H1 (cell line): ENCODE measurements around the gene TMEM145. TPM values are rescaled to one million over a fixed set of nuclear protein-coding genes. Genes with fewer than 3 reads are reported as not detected.

Experiments
- CTCF ChIA-PET: fragments of 300-600 bp; sonication (Branson Sonifier 250); formaldehyde crosslinking; loops from one replicate; lab custom pipeline; 2021; ENCODE audit not compliant: partially characterized antibody; lab: Charles Lee
- POLR2A ChIA-PET: fragments of 300-600 bp; sonication (Branson Sonifier 250); formaldehyde crosslinking; loops from one replicate; lab custom pipeline; 2021; ENCODE audit warnings: inconsistent platforms; ENCODE audit not compliant: partially characterized antibody; lab: Charles Lee
- DNase-seq, 2 experiments: peaks; one replicate each; pipeline versions ENCODE4 v3.0.0 to v3.0.0-alpha.2; 2010 to 2022; ENCODE audit warnings: low spot score in 2 of 2, low read depth in 1 of 2, mixed read lengths in 1 of 2
- FAIRE-seq: peaks from 2 replicates; lab custom pipeline; 2011; peaks lifted over from hg19 to GRCh38; lab: Jason Lieb, UNC
- H2AFZ ChIP-seq: 2 replicates; pipeline ENCODE4 v1.8.1; 2012; ENCODE audit warnings: low read length, inconsistent platforms
- H2AK5ac ChIP-seq: 2 replicates; pipeline ENCODE4 v1.6.1; 2013; ENCODE audit warnings: low read depth, low read length
- H2BK120ac ChIP-seq: replicated peaks from 2 replicates; pipeline ENCODE3; 2013; ENCODE audit warnings: low read depth, low read length, inconsistent platforms
- H2BK12ac ChIP-seq: 2 replicates; pipeline ENCODE4 v1.6.1; 2013; ENCODE audit warnings: low read depth, low read length
- H2BK15ac ChIP-seq: 2 replicates; pipeline ENCODE4 v1.6.1; 2013; ENCODE audit warnings: low read length
- H2BK20ac ChIP-seq: 2 replicates; pipeline ENCODE4 v1.6.1; 2013; ENCODE audit warnings: low read length
- H2BK5ac ChIP-seq: 2 replicates; pipeline ENCODE4 v1.6.1; 2013; ENCODE audit warnings: low read depth, low read length
- H3K14ac ChIP-seq: 2 replicates; pipeline ENCODE4 v1.6.1; 2013; ENCODE audit warnings: inconsistent platforms; ENCODE audit not compliant: insufficient read length
- H3K18ac ChIP-seq: 2 replicates; pipeline ENCODE4 v1.6.1; 2013; ENCODE audit warnings: low read length; ENCODE audit errors: extremely low read depth
- H3K23ac ChIP-seq: 2 replicates; pipeline ENCODE4 v1.6.1; 2013; ENCODE audit warnings: inconsistent platforms; ENCODE audit not compliant: insufficient read length
- H3K23me2 ChIP-seq: 2 replicates; pipeline ENCODE4 v1.6.1; 2013; ENCODE audit warnings: low read depth, low read length
- H3K27ac ChIP-seq: 2 replicates; pipeline ENCODE4 v1.6.1; 2011; ENCODE audit warnings: low read depth, low read length, inconsistent platforms
- H3K27me3 ChIP-seq, 4 experiments: replicated peaks in 1 of 4; 1 replicate in 1 of 4; 2 replicates in 3 of 4; pipeline versions ENCODE4 v1.6.1 to v1.8.1; 2011 to 2013; ENCODE audit warnings: low read length in 3 of 4, mild to moderate bottlenecking in 3 of 4, inconsistent platforms in 2 of 4, mixed read lengths in 2 of 4, moderate library complexity in 1 of 4; ENCODE audit not compliant: control insufficient read depth in 3 of 4, insufficient read depth in 3 of 4; ENCODE audit errors: extremely low read depth in 1 of 4
- H3K36me3 ChIP-seq, 4 experiments: 2 replicates each; pipeline versions ENCODE4 v1.6.1 to v1.8.1; 2011 to 2013; ENCODE audit warnings: mild to moderate bottlenecking in 4 of 4, low read length in 3 of 4, moderate library complexity in 2 of 4, control low read depth in 1 of 4, inconsistent platforms in 1 of 4; ENCODE audit not compliant: insufficient read depth in 4 of 4, control insufficient read depth in 2 of 4
- H3K4ac ChIP-seq: replicated peaks from 2 replicates; pipeline ENCODE3; 2013; ENCODE audit warnings: low read length, low read depth, mixed read lengths, inconsistent platforms; ENCODE audit not compliant: insufficient read length
- H3K4me1 ChIP-seq, 4 experiments: replicated peaks in 1 of 4; 1 replicate in 1 of 4; 2 replicates in 3 of 4; pipeline versions ENCODE4 v1.6.1 to v1.8.1; 2011 to 2013; ENCODE audit warnings: low read length in 3 of 4, inconsistent platforms in 2 of 4, mixed read lengths in 1 of 4; ENCODE audit not compliant: insufficient read depth in 4 of 4, control insufficient read depth in 3 of 4
- H3K4me2 ChIP-seq, 2 experiments: 2 replicates each; pipeline versions ENCODE4 v1.6.1 to v1.8.1; 2011 to 2013; ENCODE audit warnings: low read depth in 2 of 2, low read length in 2 of 2, control low read depth in 1 of 2, inconsistent platforms in 1 of 2, mild to moderate bottlenecking in 1 of 2; ENCODE audit not compliant: insufficient read depth in 1 of 2
- H3K4me3 ChIP-seq, 4 experiments: fragments of 200-600, 300-600 bp in 1 of 4; sonication (generic), shearing (Covaris generic), sonication (Bioruptor Twin) in 1 of 4; 2 replicates each; pipeline versions ENCODE4 v1.5.1 to v1.8.1; 2011 to 2016; ENCODE audit warnings: low read length in 4 of 4, low read depth in 3 of 4, control low read depth in 2 of 4, inconsistent platforms in 2 of 4, mild to moderate bottlenecking in 2 of 4, mixed read lengths in 1 of 4, moderate library complexity in 1 of 4; ENCODE audit not compliant: insufficient read depth in 2 of 4; ENCODE audit errors: extremely low read depth in 1 of 4
- H3K56ac ChIP-seq: replicated peaks from 2 replicates; pipeline ENCODE3; 2013; ENCODE audit warnings: low read depth, mild to moderate bottlenecking, mixed read lengths, low read length, inconsistent platforms; ENCODE audit not compliant: insufficient read length
- H3K79me1 ChIP-seq: 2 replicates; pipeline ENCODE4 v1.6.1; 2013; ENCODE audit warnings: low read depth, low read length, control low read depth
- H3K79me2 ChIP-seq, 2 experiments: 2 replicates each; pipeline versions ENCODE4 v1.6.1 to v1.8.1; 2012 to 2013; ENCODE audit warnings: low read length in 2 of 2, mild to moderate bottlenecking in 2 of 2, inconsistent platforms in 1 of 2; ENCODE audit not compliant: insufficient read depth in 2 of 2, control insufficient read depth in 1 of 2
- H3K9ac ChIP-seq, 4 experiments: replicated peaks in 1 of 4; 1 replicate in 1 of 4; 2 replicates in 3 of 4; pipeline versions ENCODE4 v1.6.1 to v1.8.1; 2011 to 2013; ENCODE audit warnings: low read depth in 3 of 4, low read length in 3 of 4, control low read depth in 2 of 4, mild to moderate bottlenecking in 2 of 4, moderate library complexity in 2 of 4, inconsistent platforms in 1 of 4; ENCODE audit errors: extremely low read depth in 1 of 4
- H3K9me3 ChIP-seq, 2 experiments: 2 replicates each; pipeline versions ENCODE4 v1.6.1 to v1.8.1; 2012 to 2013; ENCODE audit warnings: mild to moderate bottlenecking in 2 of 2, moderate library complexity in 2 of 2, control low read depth in 1 of 2, inconsistent platforms in 1 of 2, low read depth in 1 of 2, low read length in 1 of 2, mixed read lengths in 1 of 2; ENCODE audit not compliant: insufficient read depth in 2 of 2
- H4K20me1 ChIP-seq, 2 experiments: replicated peaks in 1 of 2; 2 replicates each; pipeline versions ENCODE3 to v1.8.1; 2011 to 2013; ENCODE audit warnings: inconsistent platforms in 2 of 2, low read length in 2 of 2, mild to moderate bottlenecking in 1 of 2; ENCODE audit not compliant: insufficient read depth in 2 of 2, control insufficient read depth in 1 of 2
- H4K5ac ChIP-seq: 2 replicates; pipeline ENCODE4 v1.6.1; 2013; ENCODE audit warnings: low read length, low read depth, mixed read lengths, inconsistent platforms; ENCODE audit not compliant: insufficient read length
- H4K8ac ChIP-seq: 2 replicates; pipeline ENCODE4 v1.8.0; 2013; ENCODE audit warnings: mild to moderate bottlenecking, moderate library complexity, low read length, inconsistent platforms; ENCODE audit not compliant: insufficient read depth; ENCODE audit errors: extremely low read depth
- H4K91ac ChIP-seq: replicated peaks from 2 replicates; pipeline ENCODE3; 2013; ENCODE audit warnings: low read length, mixed read lengths, inconsistent platforms; ENCODE audit not compliant: insufficient read length
- ASH2L ChIP-seq: fragments of 200-600, 300-600 bp; sonication (generic); IDR thresholded peaks from one replicate; pipeline ENCODE4 v1.7.1; 2017; ENCODE audit warnings: low read length
- CHD2 ChIP-seq: IDR thresholded peaks from 2 replicates; pipeline ENCODE4 v1.6.1; 2012; ENCODE audit warnings: low read length, improper control_type of control experiment
- GABPA ChIP-seq: IDR thresholded peaks from 2 replicates; pipeline ENCODE4 v1.6.1; 2011; ENCODE audit warnings: mild to moderate bottlenecking, low read length, moderate library complexity, borderline replicate concordance; ENCODE audit not compliant: insufficient read depth
- KDM4A ChIP-seq: IDR thresholded peaks from one replicate; pipeline ENCODE4 v1.7.1; 2012; ENCODE audit warnings: low read depth, mild to moderate bottlenecking, moderate library complexity, low read length, inconsistent platforms; ENCODE audit not compliant: severe bottlenecking
- MAX ChIP-seq: IDR thresholded peaks from 2 replicates; pipeline ENCODE4 v1.6.1; 2012; ENCODE audit warnings: inconsistent platforms
- NRF1 ChIP-seq: IDR thresholded peaks from 2 replicates; pipeline ENCODE4 v1.6.1; 2011; ENCODE audit warnings: mild to moderate bottlenecking, low read depth, low read length, improper control_type of control experiment
- RXRA ChIP-seq: IDR thresholded peaks from 2 replicates; pipeline ENCODE4 v1.6.1; 2011; ENCODE audit warnings: low read depth, mild to moderate bottlenecking, low read length, moderate library complexity; ENCODE audit not compliant: insufficient read depth
- SIN3A ChIP-seq, 2 experiments: IDR thresholded peaks in 1 of 2; conservative IDR thresholded peaks in 1 of 2; 2 replicates each; pipeline ENCODE4 v1.6.1; 2011 to 2012; ENCODE audit warnings: low read length in 2 of 2, improper control_type of control experiment in 1 of 2, low read depth in 1 of 2, mild to moderate bottlenecking in 1 of 2
- SP2 ChIP-seq: IDR thresholded peaks from 2 replicates; pipeline ENCODE4 v1.6.1; 2012; ENCODE audit warnings: mild to moderate bottlenecking, low read length, inconsistent platforms
- SRF ChIP-seq: IDR thresholded peaks from 2 replicates; pipeline ENCODE4 v1.6.1; 2011; ENCODE audit warnings: mild to moderate bottlenecking, low read depth, low read length, moderate library complexity
- WGBS, 2 experiments: shearing (Covaris generic) in 1 of 2; methylation state at CpG; one replicate each; pipeline versions ENCODE4 v1.1.6 to v1.1.7; 2013 to 2015; ENCODE audit warnings: low lambda C conversion rate in 2 of 2, mixed read lengths in 2 of 2, inconsistent platforms in 1 of 2, low coverage in 1 of 2, missing lambda C conversion rate in 1 of 2; ENCODE audit not compliant: insufficient replicate concordance in 2 of 2, insufficient coverage in 1 of 2, insufficient read length in 1 of 2; ENCODE audit errors: extremely low coverage in 1 of 2, missing lambda C conversion rate in 1 of 2; 5-methylcytosine and 5-hydroxymethylcytosine counted together
- polyA plus RNA-seq, 7 experiments: library from polyadenylated mRNA; depleted of rRNA in 3 of 7; stranded (reverse) in 5 of 7; unstranded in 2 of 7; fragments of >200 nt in 5 of 7; fragments of 200-250 nt in 2 of 7; gene quantifications; 1 replicate in 5 of 7; 2 replicates in 1 of 7; 4 replicates in 1 of 7; pipeline versions ENCODE4 v1.2.1 to v1.2.3, GENCODE V29; 2011 to 2013; ENCODE audit warnings: missing spikeins in 2 of 7, mixed read lengths in 2 of 7
- total RNA-seq: library from RNA; stranded (reverse); fragmentation: NEBNext Ultra II Directional; extraction: Animal tissue kit (Norgen Biotek cat#: 25700); gene quantifications from 2 replicates; pipeline ENCODE4 v1.2.1, GENCODE V29; 2021
- TF ChIP-seq, protein P1 (sequence below): IDR thresholded peaks from 2 replicates; pipeline ENCODE4 v1.6.1; 2012; ENCODE audit warnings: low read length, inconsistent platforms

TMEM145 gene
- total and polyA plus RNA-seq, 2 of the 8 experiments (the other 6 are each of a cell fraction or from before 2014, with no cell fraction given): 2.3 to 4.7 TPM

DNA sequence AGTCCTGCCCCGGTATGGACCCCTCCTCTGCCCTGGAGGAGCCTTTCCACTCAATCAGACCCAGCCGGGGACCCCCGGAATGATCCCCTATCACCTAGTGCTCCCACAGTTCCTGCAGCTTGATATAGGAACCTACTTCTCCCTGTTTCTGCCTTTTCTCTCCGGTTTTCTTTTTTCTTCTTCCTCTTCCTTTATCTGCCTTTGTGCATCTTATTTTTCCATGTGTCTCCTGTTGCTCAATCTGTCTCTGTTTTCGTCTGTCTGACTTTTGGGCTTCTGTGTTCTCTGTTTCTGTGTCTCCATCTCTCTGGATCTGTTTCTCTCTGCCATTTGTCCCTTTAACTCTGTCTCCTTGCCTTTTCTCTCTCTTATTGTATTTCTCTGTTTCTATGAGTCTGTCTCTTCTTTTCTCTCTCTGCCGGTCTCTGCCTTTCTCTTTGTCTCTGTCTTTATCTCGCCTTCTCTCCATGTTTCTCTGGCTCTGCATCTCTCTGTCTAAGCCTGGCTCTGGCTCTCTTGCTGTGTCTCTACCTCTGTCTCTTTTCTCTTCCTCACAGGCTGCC, 22.3 kb downstream of the TMEM145 start:
- H3K27ac ChIP-seq: no peak overlapping the region
- no peaks in the 10 kb centered on the region; a peak in 1 of 4 replicates for H3K79me2 ChIP-seq
- ChIA-PET CTCF (no interaction called here), POLR2A (no interaction called here)
- DNase-seq: no peak
- no peak overlapping the region for H2BK120ac ChIP-seq
- no peak overlapping the region for H3K4me2 ChIP-seq
- H3K27me3 ChIP-seq: no peaks in the 10 kb centered on the region
- H2AK5ac ChIP-seq: no peak overlapping the region
- no peak overlapping the region for H3K23ac ChIP-seq
- TF ChIP-seq SRF (no peak), NRF1 (no peak), SP2 (no peak), CHD2 (no peak), ASH2L (no peak), GABPA (no peak), MAX (no peak), SIN3A (conservative IDR thresholded peaks at IDR 0.05 in 1 of 2, IDR thresholded peaks at IDR 0.05 in 1 of 2; ENCODE audit: low read depth in 1 of 2, low read length in 2 of 2) (no peak), RXRA (no peak), KDM4A (no peak)
- TF ChIP-seq, protein P1, sequence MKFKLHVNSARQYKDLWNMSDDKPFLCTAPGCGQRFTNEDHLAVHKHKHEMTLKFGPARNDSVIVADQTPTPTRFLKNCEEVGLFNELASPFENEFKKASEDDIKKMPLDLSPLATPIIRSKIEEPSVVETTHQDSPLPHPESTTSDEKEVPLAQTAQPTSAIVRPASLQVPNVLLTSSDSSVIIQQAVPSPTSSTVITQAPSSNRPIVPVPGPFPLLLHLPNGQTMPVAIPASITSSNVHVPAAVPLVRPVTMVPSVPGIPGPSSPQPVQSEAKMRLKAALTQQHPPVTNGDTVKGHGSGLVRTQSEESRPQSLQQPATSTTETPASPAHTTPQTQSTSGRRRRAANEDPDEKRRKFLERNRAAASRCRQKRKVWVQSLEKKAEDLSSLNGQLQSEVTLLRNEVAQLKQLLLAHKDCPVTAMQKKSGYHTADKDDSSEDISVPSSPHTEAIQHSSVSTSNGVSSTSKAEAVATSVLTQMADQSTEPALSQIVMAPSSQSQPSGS: no peak
- no peak overlapping the region for H2BK20ac ChIP-seq
- WGBS, 2 experiments: 86% methylated on average over 7 of the region's 7 CpGs; no CpG with 5 or more reads in 1 of the 2 experiments
- H3K4me1 ChIP-seq: no peaks in the 10 kb centered on the region; a peak in 1 of 7 replicates
- H4K20me1 ChIP-seq: peaks cover 0 to 11% of the 10 kb centered on the region in 2 experiments
- H4K91ac ChIP-seq: no peak overlapping the region
- peaks cover 2% of the 10 kb centered on the region; the same call in 1 of the 2 replicates for H3K79me1 ChIP-seq
- H2BK15ac ChIP-seq: no peak overlapping the region
- no peak overlapping the region for H3K4me3 ChIP-seq
- no peaks in the 10 kb centered on the region for H3K9me3 ChIP-seq
- no peak overlapping the region for H3K56ac ChIP-seq
- no peak for FAIRE-seq
- H4K5ac ChIP-seq: no peak overlapping the region
- H3K23me2 ChIP-seq: no peaks in the 10 kb centered on the region; the same call in 1 of the 2 replicates
- no peak overlapping the region for H2AFZ ChIP-seq
- H3K14ac ChIP-seq: no peak overlapping the region
- H3K9ac ChIP-seq: no peak overlapping the region
- H3K36me3 ChIP-seq: peaks cover 0 to 8% (median 2%) of the 10 kb centered on the region in 4 experiments; a peak in 1 of 8 replicates
- no peak overlapping the region for H2BK5ac ChIP-seq
- H4K8ac ChIP-seq: no peak overlapping the region
- H3K18ac ChIP-seq: no peak overlapping the region
- H3K4ac ChIP-seq: no peak overlapping the region
- H2BK12ac ChIP-seq: no peak overlapping the region
